Measurements from ENCODE around the gene DVL3.
"Not testable (repeated sequence)": the region's sequence is repeated elsewhere in the genome, so short reads cannot be mapped to it uniquely, and the experiment has no call there.

DVL3 gene

GRCh38 chr3:184155644-184156521, 706 bp downstream of the DVL3 start:
- DNase-seq (ENCODE audit: low read depth, low spot score) = no peak

DNA sequence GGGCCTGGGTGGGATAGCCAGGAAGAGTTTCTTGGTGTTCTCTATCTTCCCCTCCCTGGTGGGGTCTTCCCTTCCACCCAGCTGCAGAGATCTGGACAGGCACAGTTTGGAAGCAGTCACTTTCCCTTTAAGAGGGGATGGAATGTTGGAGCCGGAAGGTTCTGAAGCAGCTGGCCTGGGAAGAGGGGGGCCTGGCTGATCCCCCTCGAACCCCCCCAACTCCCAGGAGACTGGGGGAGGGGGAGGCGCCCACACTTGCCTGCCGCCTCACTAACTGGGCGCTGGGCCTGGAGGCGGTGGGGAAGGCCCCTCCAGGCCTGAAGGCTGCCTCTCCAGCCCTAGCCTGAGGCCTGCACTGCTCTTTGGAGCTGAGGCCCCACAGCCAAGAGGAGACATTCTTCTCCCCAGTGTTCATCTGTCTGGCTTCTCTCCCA, 1.4 kb downstream of the DVL3 start:
- DNase-seq (ENCODE audit: low read depth, low spot score) = no peak

- DNase-seq (ENCODE audit: low read depth, low spot score) = no peak
These were observed 2.0 kb downstream of the DVL3 start for GRCh38 chr3:184157206-184157605.

GRCh38 chr3:184158404-184158803, 3.2 kb downstream of the DVL3 start:
- DNase-seq (ENCODE audit: low read depth, low spot score) = no peak

- no peak for DNase-seq (ENCODE audit: low read depth, low spot score)
These were observed 5.3 kb downstream of the DVL3 start for GRCh38 chr3:184160456-184160855.

GRCh38 chr3:184162571-184163070, 7.4 kb downstream of the DVL3 start:
- not testable (repeated sequence) for DNase-seq (ENCODE audit: low read depth, low spot score)

- DNase-seq (ENCODE audit: low read depth, low spot score) = no peak
These were observed 9.6 kb downstream of the DVL3 start for GRCh38 chr3:184164648-184165330.

- no peak for DNase-seq (ENCODE audit: low read depth, low spot score)
These were observed 10.4 kb downstream of the DVL3 start for GRCh38 chr3:184165543-184165942.

- DNase-seq (ENCODE audit: low read depth, low spot score) = no peak
These were observed 11.5 kb downstream of the DVL3 start for GRCh38 chr3:184166671-184167070.

- DNase-seq (ENCODE audit: low read depth, low spot score) = no peak
These were observed 12.6 kb downstream of the DVL3 start for GRCh38 chr3:184167786-184168185.

- DNase-seq (ENCODE audit: low read depth, low spot score) = no peak
These were observed 13.4 kb downstream of the DVL3 start for GRCh38 chr3:184168363-184169120.

DNA sequence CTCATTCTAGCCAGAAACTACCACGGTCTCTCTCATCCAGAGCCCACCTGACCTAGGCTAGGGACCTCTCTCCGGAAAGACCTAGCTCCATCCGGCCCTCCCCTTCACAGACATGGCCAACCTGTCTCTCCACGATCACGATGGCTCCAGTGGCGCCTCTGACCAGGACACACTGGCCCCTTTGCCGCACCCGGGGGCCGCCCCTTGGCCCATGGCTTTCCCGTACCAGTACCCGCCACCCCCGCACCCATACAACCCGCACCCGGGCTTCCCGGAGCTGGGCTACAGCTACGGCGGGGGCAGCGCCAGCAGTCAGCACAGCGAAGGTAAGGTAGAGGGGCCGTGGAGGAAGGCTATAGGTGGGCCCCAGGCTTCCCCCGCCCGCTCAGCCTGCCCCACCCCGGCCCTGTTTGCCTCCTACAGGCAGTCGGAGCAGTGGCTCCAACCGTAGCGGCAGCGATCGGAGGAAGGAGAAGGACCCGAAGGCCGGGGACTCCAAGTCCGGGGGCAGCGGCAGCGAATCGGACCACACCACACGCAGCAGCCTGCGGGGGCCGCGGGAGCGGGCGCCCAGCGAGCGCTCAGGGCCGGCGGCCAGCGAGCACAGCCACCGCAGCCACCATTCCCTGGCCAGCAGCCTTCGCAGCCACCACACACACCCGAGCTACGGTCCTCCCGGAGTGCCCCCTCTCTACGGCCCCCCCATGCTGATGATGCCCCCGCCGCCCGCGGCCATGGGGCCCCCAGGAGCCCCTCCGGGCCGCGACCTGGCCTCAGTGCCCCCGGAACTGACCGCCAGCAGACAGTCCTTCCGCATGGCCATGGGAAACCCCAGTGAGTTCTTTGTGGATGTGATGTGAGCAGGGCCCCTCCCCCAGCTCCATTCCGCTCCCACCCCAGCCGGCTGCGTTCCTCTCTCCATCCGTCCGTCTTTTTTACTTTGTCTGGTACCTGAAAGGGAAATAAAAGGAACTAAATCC, 15.0 kb downstream of the DVL3 start:
- DNase-seq (ENCODE audit: low read depth, low spot score) = no peak

GRCh38 chr3:184171562-184171961, 16.4 kb downstream of the DVL3 start:
- DNase-seq (ENCODE audit: low read depth, low spot score) = no peak

DNA sequence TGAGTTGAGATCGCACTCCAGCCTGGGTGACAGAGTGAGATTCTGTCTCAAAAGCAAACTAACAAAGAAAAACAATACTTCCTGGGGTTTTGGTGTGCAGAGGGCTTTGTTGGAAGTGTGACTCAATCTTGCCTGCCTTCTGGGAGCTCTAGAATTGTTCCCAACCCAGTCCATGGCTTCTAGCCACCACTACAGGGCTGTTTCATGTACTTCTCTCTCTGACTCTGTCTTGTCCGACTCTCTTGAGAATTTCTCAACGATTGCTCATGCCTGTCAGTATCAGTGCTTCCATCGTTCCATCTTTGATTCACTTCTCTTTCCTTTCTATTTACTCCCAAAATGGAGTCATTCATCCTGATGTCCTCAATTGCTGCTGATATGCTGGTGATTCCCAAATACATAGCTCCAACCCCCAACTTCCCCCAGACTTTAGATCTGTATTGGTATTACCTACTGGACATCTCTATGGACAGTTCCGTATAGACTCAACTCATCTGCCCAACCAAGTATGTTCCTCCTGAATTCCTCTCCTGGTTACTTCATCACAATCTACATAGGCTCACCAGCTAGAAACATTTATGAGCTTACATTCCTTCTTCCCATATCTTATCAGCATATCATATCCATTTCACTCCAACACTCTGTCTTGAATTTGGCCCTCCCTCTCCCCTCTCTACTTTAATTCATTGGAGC, 17.6 kb downstream of the DVL3 start:
- no peak for DNase-seq (ENCODE audit: low read depth, low spot score)

DNA sequence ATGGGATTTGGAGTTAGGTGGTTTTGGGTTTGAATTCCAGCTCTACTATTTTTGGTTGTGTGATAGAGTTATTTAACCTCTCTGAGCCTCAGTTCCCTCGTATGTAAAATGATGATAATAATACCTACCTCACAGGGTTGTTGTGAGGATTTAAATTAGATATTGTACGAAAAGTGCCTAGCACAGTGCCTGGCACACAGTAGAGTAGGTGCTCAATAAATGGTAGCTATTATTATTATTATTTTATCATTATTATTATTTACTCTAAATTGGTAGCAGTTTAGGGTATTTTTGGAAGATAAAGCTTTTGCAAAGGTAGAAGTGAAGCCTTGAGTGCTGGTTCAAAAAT, 18.2 kb downstream of the DVL3 start:
- DNase-seq (ENCODE audit: low read depth, low spot score) = no peak

- DNase-seq (ENCODE audit: low read depth, low spot score) = no peak
These were observed 19.1 kb downstream of the DVL3 start for GRCh38 chr3:184174284-184174645.

DNA sequence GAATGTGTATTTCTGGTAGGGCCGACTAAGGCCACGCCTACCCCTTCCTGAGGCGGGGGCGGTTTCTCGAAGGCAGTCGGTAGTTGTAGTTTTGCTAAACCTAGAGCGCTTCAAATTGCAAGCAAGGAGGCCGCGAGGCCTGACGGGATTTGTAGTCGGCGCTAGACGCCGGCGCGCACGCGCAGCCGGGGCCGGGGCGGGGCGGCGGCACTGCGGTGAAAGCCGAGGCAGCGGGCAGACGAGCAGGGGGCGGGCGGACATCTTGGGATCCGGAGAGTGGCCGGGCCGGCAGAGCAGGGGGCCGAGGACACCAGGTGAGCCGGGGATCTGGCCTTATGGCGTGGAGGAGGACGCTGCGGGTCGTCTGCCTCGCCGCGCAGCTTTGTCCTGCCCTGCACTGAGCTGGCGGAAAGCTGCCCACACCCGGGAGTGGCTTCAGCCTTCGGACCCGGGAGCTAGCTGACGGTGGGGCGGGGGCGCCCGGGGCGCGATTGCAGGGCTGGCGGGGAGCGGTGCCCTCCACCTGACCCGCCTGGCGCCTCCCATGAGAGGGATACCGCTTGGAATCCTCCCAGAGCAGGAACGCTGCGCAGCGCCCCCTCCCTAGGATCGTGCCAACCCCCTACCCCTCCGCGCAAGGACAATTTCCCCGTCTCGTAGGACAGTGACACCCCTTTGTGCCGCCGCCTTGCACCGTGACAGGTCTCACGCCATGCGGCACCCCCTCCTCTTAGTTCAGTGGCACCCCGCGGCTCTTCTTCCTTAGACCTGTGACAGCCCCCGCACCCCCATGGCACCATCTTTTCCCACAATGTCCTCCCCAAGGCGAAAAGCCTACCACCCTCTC, 19.7 kb downstream of the DVL3 start, which contains the start of gene AP2M1:
AP2M1 (plus strand) TSS at position 210 of the 847 bp plus-strand sequence. CDS start 2,139 bp downstream, outside the sequence.
- peak; percentile 95 for DNase-seq (ENCODE audit: low read depth, low spot score)

DNA sequence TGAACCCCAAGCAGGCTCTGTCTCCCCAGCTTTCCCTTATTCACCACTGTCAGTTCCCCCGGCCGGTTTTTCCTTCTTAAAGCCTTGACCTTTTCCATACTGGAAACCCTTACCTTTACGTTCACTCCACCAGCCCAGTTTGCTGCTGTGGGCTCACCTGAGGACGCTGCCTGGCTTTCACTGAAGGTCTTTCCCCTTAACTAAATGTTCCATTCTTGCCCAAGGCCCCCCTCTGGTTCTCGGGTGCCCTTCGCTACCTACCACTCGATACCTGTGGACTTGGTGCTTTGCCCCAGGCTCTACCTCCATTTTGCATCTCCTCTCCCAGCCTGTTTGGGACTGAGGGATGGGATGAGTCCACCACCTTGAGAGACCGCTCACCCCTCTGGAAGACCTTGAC, 20.3 kb downstream of the DVL3 start:
- no peak for DNase-seq (ENCODE audit: low read depth, low spot score)

DNA sequence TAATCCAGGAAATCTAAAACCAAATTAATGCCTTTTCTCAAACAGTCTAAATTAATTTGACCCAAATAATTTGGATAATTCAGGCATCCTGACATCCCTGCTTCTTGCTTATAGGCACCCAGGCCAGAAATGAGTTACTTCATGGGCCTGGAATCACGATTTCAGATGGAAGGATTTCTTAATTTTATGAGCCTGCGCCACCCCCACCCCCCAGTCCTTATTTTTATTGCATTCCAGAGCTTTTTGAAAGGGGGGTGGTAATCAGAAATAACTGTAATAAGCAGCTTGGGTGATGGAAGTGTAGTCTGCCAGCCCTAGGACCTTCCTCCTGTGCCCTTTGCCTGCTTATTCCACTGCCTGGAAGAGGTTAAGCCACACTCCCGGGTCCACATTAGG, 20.8 kb downstream of the DVL3 start:
- DNase-seq (ENCODE audit: low read depth, low spot score) = no peak
